ENCODE results near the gene GNG4. TPM values are rescaled to one million over a fixed set of nuclear protein-coding genes. Genes with fewer than 3 reads are reported as not detected.
"Not testable (repeated sequence)": the region's sequence is repeated elsewhere in the genome, so short reads cannot be mapped to it uniquely, and the experiment has no call there.

GNG4 gene
- total RNA-seq, 1 donor from 2014 or later, result under 0.01 TPM

DNA sequence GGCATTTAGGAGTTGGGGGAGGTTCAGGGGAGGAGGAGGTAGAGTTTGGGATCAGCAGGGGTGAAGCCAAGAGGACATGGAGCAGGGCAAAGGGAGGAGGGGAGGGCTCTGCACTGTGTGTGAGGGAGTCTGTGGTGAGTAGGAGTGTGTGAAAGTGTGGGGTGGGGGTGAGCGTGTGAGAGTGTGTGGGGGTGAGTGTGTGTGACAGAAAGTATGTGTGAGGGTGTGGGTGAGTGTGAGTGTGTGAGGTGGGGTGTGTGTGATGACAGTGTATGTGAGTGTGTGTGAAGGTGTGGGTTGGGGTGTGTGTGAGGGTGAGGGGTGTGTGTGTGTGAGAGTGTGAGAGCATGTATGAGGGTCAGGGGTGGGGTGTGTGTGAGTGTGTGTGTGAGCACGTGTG is 62.6 kb downstream of the GNG4 start:
- no peak for DNase-seq (ENCODE audit: low read depth in 2 of 2)

GRCh38 chr1:235586413-235586812 is 63.2 kb downstream of the GNG4 start:
- DNase-seq (ENCODE audit: low read depth in 2 of 2), result no peak

DNA sequence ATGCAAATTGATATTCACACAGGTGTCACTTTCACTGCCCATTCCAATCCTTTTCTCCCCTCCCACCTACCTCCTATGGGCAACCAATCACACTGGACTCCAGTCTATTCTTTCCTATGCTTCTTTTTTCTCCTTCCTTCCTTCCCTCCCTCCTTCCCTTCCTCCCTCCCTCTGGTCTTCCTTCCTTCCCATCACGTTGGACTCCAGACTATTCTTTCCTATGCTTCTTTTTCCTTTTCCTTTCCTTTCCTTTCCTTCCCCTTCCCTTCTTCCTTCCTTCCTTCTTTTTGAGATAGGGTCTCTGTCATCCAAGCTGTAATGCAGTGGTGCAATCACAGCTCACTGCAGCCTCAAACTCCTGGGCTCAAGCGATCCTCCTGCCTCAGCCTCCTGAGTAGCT is 64.6 kb downstream of the GNG4 start:
- DNase-seq (ENCODE audit: low read depth in 2 of 2), result no peak

- DNase-seq (ENCODE audit: low read depth in 2 of 2), result no peak
Observed at GRCh38 chr1:235583511-235584001, 66.0 kb downstream of the GNG4 start.

DNA sequence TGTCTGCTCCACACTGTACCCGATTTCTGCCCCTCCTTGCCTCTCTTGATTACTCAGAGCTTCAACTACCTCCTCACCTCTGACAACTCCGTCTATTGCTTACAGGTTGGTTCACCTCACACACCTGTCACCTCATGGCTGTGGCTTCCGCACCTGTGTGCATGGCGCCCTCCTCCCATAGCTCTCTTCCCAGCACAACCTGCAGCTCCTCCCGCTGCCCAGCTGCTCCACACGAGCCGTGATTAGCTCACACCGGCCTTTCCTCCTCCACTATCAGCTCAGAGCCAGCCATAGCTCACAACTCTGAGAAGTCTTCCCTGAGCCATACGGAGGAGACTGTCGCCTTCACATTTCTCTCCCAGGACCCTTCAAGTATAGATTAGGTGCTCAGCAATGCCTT is 67.5 kb downstream of the GNG4 start:
- DNase-seq (ENCODE audit: low read depth in 2 of 2), result no peak

DNA sequence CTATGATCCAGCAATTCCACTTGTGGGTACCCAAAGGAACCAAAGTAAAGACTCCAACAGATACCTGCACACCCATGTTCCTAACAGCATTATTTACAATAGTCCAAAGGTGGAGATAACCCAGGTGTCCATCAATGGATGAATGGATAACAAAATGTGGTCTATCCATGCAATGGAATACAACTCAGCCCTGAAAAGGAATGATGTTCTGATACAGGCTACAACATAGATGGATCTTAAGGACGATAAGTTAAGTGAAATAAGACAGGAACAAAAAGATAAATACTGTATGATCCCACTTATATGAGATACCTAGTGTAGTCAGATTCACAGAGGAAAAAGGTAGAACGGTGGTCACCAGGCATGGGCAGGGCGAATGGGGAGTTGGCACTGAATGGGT is 69.7 kb downstream of the GNG4 start:
- no peak for DNase-seq (ENCODE audit: low read depth in 2 of 2)

DNA sequence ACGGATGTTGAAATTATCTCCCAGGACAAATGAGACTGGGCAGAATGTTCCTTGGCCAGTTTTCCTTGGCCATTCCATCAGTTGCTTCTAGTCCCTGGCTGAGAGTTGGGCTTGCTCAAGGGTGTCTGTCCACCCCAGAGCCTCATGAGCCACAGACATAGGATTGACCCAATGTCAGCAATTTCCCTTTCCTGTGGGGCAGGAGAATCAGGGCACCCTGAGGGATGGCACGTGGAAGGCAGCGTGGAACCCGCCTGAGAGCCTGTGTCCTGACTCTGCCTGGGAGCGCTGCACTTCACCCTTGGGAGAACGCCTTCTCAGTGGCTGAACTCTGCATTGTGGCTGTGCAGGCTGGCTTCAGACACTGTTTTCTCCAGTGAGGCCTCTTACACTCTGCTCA is 74.0 kb downstream of the GNG4 start:
- no peak for DNase-seq (ENCODE audit: low read depth in 2 of 2)

DNA sequence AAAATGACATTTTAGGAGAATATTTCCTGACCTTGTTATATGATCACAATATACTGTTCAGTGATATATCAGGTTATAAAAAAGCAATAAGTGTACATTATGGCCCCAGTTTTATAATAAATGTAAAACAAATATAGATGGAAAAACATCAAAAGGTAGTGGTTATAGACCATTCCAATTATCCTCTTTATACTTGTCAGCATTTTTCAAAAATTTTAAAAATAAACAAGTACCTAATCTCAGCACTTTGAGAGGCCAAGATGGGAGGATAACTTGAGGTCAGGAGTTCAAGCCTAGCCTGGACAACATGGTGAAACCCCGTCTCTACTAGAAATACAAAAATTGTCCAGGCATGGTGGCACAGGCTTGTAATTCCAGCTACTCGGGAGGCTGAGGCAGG is 75.7 kb downstream of the GNG4 start:
- no peak for DNase-seq (ENCODE audit: low read depth in 2 of 2)

DNA sequence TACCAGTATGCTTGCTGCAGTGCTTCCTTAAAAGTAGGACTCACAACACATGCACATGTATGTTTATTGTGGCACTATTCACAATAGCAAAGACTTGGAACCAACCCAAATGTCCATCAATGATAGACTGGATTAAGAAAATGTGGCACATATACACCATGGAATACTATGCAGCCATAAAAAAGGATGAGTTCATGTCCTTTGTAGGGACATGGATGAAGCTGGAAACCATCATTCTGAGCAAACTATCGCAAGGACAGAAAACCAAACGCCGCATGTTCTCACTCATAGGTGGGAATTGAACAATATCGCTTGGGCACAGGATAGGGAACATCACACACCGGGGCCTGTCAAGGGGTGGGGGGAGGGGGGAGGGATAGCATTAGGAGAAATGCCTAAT is 76.6 kb downstream of the GNG4 start:
- not testable (repeated sequence) for DNase-seq (ENCODE audit: low read depth in 2 of 2)

DNA sequence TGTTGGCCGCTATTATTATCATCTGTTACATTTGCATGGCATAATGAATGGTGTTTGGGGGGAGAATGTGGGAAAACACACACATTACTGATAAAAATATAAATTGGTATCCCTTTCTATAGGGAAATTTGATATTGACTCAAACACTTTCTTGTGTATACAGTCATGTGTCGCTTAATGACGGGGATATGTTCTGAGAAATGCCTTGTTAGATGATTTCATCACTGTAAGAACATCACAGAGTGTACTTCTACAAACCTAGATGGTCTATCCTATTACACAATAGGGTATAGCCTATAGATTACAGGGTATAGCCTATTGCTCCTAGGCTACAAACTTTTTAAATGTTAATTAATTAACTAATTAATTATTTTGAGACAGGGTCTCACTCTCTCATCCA is 78.1 kb downstream of the GNG4 start:
- no peak for DNase-seq (ENCODE audit: low read depth in 2 of 2)

DNA sequence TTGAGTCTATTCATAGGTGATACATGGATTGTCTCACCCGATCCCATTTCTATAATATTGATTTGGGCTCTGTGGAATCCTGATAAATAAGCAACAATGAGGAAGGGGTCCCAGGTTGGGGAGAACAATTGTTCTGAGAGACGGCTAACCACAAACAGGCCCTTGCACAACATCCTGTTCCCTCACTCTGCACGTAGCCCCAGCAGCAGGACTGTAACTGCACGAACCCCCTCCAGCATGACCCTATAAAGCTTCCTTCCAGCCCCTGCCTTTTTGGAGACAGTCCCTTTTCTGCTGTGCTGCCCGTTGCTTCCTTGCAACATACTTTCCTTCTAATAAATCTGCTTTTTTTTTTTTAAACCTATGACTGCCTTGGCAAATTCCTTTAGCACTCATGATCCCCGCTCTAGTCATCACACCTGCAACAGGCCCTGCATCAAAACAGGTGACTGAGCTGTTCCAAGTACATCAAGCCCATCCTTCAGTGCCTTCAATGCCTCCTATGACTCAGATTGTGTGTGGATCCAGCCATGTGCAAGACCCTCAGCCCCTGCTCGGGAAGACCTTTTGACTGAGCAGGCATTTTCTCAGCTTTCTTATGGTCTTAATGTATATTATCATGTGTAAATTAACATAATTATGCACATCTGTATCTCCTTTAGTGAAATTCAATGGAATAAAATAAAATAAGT is 81.6 kb downstream of the GNG4 start:
- DNase-seq (ENCODE audit: low read depth in 2 of 2), result no peak

GRCh38 chr1:235566084-235566483 is 83.5 kb downstream of the GNG4 start:
- no peak for DNase-seq (ENCODE audit: low read depth in 2 of 2)

- DNase-seq (ENCODE audit: low read depth in 2 of 2), result no peak
Observed at GRCh38 chr1:235563513-235564061, 86.0 kb downstream of the GNG4 start.

GRCh38 chr1:235562589-235562988 is 87.0 kb downstream of the GNG4 start:
- no peak for DNase-seq (ENCODE audit: low read depth in 2 of 2)

DNA sequence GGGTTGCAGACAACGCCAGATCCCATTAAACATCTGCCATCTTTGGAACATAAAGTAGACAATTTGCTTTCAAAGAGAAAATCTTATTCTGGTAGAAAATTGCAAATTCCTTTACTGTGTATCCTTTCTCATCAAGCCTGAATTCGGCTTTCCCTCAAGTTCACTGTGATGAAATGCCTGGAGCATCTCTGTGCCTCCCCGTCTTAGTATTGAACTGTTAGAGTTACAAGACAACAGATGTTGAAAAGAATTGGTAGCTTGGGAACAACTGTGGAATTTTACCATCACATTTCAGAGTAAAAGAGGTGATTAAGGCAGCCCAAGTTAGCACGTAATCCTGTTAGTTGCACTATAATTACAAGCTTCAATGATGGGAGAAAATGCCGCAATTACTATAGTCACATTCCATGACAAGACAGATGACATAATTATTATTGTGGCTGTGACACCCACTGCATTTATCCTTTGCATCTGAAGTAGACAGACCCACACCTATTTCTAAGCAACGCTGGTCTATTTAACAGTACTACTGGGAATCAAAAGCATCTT is 90.9 kb downstream of the GNG4 start:
- no peak for DNase-seq (ENCODE audit: low read depth in 2 of 2)

GRCh38 chr1:235557495-235557894 is 92.1 kb downstream of the GNG4 start:
- DNase-seq (ENCODE audit: low read depth in 2 of 2), result no peak

- no peak for DNase-seq (ENCODE audit: low read depth in 2 of 2)
Observed at GRCh38 chr1:235556807-235557206, 92.8 kb downstream of the GNG4 start.

DNA sequence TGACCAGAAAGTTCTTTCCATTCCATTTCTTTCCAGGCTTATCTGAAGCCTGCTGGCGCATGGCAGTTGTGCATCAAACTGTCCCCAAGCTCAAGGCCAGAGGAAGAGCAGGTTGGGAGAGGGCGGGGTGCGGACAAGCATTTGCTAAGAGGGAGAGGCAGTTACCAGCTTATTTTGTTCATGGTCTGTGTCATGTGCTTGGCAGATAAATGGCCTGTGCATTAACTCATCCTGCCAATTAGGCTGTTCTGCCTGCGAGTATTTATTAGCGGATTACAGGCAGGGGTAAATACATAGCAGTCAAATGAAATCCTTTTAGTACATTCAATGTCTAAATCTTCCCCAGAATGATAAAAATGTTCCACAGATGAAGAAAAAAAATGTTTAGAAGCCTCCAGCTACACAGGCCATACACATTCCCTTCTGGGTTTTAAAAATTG is 96.5 kb downstream of the GNG4 start:
- no peak for DNase-seq (ENCODE audit: low read depth in 2 of 2)

GRCh38 chr1:235552146-235552716 is 97.4 kb downstream of the GNG4 start:
- DNase-seq (ENCODE audit: low read depth in 2 of 2), result no peak

DNA sequence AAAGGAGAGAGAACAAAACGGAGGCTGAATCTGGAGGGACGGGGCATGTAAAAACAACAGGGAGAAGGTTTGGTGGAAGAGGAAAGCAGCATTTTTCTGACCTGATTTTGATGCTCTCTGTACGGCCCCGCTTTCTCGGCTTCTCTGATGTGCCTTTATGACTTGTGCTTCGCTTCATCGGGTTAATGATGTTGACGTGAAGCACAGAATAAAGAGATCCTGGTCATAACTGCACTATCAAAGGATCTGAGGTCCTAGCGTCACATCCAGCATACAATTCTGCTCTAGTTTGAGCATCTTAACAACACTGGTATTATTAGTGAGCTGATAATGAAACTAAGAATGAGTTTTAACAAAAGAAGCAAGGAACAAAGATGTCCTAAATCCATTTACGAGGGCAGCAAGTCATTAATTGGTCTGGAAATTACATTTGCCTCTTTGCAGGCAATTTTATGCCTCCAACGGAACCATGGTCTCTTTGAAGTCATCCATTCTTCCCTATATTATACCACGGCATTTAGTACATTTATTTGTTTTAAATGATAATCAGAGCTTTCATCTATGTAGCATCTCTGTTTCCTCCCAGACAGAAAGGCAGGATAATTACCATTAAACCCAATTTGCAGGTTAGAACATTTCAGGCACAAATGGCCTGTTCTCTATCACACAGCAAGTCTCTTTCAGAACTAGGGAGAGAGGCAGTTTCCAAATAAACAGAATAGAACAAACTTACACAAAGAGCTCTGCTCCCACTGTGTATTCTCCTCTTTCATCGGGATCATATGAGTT is 100.0 kb downstream of the GNG4 start:
- DNase-seq (ENCODE audit: low read depth in 2 of 2), result no peak

- not testable (repeated sequence) for DNase-seq (ENCODE audit: low read depth in 2 of 2)
Observed at GRCh38 chr1:235546369-235547155, 103.0 kb downstream of the GNG4 start.
